ENCODE data around the gene THRB.
"Not testable (repeated sequence)": the region's sequence is repeated elsewhere in the genome, so short reads cannot be mapped to it uniquely, and the experiment has no call there.

THRB gene

DNA sequence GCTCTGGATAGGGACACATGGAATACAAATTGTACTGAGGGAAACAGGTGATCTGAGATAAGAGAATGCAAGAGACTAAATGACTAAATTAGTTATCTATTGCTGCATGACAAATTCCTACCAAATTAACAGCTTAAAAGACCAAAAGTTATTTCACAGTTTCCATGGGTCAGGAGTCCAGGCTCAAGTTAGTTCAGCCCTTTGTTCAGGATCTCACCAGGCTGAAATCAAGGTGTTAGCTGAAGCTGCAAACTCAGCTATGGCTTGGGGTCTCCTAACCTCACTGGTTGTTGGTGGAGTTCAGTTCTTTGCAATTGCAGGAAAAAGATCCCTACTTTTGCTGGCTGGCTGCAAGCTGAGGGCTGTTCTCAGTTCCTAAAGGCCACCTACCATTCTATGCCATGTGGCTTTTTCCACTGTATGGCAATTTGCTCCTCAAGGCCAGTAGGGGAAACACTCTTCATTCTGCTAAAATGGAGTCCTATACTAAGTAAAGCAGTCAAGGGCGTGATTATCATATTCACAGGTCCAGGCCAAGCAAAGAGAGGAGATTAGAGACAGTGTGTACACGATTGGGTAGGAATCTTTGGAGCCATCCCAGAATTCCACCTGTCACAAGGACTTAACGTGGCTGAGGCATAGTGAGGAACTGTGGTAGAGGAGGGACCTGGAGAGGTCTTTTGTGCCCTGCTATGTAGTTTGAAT is 53.7 kb downstream of the THRB start:
- no peak for DNase-seq

DNA sequence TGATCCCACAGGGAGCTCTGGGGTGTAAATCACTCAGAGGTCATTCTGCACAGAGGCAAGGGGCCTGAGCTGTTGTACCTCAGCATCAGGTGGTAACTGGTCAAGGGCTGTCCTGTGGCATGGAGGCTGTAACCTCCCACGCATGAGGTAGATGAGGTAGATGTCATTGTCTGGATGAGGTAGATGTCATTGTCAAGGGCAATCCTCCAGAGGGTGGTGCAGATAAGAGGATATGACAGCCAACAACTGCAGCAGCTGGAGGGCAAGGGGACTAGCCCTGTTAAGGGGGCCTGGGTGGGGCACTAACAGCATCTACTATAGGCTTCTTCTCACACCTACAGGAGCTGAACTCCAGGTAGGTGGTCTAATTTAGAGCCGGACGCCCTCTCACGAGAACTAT is 55.6 kb downstream of the THRB start:
- DNase-seq = no peak

DNA sequence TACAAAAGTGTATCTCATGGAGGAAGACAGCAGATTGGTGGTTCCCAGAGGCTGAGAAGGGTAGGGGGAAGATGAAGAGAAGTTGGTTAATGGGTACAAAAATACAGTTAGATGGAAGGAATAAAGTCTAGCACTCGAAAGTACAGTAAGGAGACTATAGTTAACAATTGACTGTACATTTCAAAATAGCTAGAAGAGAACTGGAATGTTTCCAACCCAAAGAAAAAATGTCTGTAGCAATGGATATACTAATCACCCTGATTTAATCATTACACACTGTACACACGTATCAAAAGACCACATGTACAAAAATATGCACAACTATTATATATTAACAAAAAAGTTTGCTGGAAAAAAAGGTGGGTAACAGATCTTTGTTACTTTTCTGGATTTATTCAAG is 57.3 kb downstream of the THRB start:
- no peak for DNase-seq

DNA sequence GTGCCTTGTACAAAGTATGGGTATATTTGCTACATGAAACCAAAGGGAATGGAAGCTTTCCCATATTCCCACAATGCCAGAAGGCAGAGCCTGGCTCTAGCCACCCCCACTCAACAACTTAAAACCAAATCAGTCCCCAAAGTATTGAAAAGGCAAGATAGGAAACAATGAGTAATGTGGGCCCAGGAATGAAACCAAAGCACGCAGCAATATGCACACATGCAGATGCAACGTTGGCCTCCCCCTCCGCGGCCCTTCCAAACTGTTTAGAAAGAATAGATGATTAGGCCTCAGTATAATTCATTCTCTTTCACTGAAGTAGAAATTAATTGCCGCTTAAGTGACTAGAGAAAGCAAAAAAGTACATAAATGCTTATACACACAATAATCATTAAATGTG is 59.1 kb downstream of the THRB start:
- DNase-seq = no peak

DNA sequence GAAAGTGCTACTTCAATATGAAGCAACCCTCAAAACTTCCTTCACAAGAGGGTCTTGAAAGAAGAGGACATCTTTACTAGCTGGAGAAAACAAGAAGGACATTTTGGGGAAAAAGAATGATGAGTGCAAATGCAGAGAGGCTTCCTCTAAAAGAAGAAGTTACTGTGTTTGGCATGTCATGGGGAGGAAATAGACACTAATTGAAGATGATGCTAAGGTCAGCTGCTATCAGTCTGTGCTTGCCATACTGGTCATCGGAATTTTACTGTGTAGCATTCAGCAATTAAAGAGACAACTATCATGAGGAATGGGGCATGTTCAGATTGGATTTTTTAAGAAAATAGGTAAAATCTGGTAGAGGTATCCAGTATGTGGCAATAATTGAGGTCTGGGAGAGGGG is 60.0 kb downstream of the THRB start:
- no peak for DNase-seq

DNA sequence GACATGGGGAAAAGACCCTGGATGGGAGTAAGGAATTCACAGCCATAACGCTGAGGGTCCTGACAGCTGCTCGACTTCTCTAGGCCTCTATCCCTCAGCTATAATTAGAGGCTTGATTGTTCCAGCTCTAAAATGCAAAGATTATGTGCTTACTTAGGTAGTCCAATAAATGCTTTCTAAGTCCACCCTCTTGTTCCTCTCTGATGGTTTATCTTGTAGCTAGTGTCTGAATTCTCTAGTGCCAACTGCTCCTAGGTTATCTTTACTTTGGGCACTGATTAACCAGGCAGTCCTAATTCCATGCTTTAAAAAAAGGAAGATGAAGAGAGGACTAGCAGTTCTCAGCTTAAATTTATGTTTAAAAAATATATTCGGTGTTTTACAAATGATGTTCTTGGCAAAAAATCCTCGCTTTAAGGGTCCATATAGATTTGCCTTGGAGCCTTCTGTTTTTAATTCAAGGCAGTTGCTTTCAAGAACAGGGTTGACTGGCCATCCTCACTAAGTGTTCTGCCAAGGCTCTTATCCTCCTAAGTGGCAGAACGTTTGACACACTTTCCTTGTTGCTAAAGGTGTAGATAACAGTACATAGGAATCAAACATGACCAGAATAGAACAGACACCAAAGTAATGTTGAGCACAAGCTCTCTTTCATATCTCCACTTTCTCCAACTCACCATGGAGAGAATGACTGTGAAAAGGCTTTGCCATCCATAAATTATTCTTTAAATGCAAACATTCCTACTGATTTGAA is 60.6 kb downstream of the THRB start:
- no peak for DNase-seq

DNA sequence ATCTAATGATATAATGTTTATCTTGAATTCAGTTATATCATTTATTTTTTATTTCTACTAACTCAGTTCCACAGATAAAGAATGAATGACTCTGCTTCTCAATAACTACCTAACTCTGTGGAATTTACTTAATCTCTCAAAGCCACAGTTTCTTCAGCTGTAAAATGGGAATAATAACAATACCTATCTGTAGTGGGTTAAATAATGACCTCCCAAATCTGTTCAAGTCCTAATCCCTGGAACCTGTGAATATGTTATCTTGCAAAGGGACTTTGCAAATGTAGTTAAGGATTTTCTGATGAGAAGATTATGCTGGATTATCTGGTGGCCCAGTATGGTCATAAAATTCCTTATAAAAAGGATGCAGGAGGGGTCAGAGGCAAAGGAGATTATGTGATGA is 61.7 kb downstream of the THRB start:
- DNase-seq = no peak

DNA sequence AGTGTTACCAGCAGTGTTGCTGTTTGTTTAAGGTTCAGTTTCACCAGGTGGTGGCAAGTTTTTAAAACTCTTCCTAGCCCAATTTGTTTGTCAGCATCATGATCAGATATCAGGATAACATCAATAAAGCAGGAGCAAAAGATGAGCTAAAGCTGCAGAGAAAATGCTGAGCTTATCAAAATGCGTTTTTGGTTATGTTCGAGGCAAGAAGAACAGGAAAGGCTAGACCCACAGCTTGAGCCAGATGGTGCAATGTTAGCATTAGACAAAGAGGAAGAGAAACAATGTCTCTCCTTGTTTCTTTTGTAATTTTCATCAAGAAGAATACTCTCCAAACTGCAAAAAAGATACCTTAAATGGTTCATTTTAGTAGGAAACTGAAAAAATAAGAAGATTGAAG is 66.2 kb downstream of the THRB start:
- DNase-seq = no peak

DNA sequence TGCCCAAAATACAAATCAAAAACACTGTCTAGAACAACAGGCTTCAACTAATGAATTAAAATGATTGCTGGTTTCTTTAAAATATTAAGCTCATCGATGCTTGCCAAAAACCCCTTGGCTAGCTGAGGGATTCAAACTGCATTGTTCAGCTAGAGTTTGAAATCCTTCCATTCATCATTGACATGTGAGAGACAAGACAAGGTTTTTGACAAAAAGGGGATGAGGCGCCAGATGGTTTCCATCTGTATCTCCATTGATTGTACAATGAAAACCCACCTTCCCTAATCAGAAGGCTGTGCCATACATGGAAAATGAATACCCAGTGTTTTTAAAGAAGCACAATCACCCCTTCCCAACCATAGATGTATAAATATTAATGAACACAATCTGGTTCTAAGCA is 67.8 kb downstream of the THRB start:
- DNase-seq = no peak

DNA sequence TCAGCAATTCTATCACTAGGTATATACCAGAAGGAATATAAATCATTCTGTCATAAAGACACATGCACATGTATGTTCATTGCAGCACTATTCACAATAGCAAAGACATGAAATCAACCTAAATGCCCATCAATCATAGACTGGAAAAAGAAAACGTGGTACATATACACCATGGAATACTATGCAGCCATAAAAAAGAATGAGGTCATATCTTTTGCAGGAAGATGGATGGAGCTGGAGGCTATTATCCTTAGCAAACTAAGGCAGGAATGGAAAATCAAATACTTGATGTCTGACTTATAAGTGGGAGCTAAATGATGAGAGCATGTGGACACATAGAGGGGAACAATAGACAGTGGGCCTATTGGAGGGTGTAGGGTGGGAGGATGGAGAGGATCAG is 73.8 kb downstream of the THRB start:
- not testable (repeated sequence) for DNase-seq

DNA sequence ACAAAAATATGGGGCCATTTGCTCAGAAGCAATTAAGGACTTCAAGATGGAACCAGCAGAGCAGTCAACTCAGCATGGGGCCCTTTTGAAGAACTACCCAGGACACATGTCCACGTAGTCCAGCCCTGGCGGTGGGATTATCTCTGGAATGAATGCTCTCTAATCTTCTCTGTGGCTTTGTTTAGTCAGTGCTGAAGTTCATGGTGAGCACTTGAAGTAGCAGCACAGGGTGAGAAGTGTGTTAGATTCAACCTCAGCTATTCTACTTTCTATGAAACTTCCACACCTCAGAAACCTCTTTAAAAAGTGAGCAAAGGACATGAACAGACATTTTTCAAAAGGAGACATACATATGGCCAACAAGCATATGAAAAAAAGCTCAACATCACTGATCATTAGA is 74.4 kb downstream of the THRB start:
- DNase-seq = no peak

DNA sequence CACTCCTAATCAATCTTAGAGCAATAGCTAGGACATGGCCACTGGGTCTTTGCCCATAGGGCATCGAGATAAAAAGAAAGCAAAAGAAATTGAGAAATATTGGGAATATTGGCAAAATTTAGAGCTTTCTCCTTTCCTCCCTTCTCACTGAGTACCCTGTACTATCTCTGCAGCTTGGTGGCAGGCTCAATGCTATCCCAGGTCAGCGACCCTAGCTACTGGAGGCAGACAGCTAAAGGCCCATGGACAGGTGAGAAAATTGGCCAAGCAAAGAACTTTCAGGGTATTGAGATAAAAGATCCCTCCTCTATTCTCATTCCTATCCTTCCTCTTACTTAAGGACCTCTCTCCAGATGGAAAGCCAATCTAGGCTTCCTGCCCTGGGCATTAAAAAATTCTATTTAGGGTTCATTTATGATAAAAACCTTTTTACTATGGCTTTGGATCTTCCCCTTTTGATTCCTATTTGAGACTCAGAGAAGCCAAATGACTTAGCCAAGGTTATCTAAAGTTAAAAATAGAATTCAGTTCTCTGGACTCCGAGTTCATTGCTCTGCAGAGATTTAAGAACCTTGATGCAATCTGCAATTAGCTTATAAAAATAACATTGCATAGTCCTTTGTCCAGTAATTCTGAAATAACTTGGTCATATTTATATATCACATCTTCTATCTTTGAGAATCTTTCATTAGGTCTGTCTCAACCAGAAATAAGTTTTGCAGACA is 75.4 kb downstream of the THRB start:
- no peak for DNase-seq

DNA sequence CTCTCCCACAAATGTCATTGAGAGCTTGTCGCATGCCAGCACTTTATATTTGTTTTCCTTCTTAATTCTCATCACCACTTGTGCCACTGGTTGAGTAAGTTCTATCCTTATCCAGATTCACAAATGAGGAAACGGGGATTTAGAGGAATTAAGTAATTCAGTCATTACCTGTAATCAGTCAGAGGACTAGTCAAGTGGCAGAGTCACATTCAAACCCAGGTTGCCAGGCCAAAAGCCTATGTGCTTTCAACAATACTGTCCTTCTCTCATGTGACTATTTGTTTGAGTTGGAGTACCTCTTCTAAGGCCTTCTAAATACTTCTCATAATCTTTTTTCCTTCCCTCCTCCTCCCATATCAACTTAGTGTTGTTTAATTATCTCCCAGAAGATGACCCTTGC is 76.9 kb downstream of the THRB start:
- DNase-seq = no peak

DNA sequence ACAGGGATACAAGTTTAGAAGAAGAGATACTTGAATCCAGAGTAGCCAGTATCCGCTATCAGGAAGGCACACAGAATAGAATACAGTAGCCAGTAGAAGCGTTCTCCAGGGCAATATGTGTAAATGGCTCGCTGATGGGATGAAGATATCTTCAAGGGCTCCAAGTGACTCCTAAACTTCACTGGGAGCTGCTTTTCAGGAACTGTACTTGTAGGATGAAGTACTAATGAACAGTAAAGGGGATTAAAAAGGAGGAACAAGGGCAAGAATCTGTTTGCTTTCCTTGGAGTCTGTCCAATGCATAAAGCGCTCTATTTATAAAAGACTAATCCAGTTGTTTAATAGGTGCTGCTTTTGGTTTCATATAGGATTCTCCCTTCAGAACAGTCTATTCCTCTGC is 78.4 kb downstream of the THRB start:
- DNase-seq = no peak

DNA sequence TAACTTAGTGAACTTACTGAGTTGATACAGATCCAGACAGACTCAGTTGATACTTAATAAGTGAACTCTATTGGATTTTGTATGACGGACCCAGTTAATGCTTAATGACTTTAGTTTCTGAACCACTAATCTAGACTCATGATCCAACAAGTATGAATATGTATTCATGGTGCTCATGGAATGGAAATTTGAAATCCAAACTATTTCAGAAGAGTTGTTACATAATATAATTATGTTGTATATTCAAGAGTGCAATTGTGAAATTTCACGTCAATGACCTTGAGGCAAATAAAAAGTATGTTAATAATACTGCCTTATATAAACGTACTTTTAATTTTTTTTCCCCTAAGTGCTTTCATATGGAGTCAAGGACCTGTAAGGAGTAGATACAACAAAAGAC is 78.8 kb downstream of the THRB start:
- no peak for DNase-seq

DNA sequence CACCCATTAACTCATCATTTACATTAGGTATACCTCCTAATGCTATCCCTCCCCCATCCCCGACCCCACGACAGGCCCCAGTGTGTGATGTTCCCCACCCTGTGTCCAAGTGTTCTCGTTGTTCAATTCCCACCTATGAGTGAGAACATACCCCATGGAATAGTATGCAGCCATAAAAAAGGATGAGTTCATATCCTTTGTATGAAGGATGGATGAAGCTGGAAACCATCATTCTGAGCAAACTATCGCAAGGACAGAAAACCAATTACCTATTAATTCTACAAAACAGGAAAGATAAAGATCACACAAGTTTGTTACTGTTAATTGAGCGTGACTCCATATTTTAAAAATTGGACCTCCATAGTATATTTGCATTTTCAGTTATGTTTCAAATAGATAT is 81.0 kb downstream of the THRB start:
- not testable (repeated sequence) for DNase-seq

DNA sequence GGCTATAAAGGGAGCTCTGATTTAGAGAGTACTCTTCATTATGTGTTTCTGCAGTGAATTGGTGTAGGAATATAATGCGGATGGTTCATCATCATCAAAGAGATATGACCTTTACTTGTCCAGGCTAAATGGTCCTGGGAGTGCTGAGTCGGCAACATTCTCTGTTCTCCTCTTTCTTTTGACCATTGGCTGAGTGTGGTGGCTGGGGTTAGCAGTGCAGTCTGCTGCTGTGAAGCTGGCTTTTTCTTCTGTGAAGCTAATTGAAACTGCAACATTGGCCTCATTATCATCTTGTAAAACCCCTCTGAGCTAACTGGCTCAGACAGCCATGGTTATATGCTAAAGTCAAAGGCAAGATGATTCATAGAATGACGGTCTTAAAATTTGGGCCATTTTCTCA is 83.8 kb downstream of the THRB start:
- no peak for DNase-seq

DNA sequence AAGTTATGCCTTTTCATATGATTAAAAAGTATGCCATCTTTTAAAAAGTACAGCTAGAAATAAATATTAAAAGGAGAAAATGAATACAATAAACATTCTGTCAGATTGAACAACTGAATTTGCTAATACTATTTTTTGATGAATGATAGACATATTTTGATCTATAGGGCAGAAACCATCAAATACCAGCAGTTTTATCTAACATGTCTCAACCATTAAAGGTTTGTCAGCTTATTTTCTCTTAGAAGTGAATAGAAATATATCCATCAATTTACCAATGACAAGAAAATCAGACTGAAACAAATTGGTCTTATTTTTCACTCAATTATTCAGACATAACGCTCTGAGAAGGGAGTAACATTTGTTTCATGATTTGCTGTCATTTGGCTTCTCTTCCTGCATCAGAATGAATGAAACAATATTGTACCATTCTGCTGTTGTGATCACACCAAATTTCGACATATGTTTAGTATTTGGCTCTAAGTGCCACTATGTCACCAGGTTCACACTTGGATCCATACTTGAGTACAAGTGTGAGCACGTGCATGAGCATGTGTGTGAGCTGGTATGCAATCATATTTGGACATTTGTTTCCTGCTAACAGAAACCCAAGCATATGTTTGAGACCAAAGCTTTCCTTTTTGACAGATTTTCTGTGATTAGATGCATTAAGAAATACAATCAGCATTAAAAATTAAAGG is 86.5 kb downstream of the THRB start:
- DNase-seq = no peak

DNA sequence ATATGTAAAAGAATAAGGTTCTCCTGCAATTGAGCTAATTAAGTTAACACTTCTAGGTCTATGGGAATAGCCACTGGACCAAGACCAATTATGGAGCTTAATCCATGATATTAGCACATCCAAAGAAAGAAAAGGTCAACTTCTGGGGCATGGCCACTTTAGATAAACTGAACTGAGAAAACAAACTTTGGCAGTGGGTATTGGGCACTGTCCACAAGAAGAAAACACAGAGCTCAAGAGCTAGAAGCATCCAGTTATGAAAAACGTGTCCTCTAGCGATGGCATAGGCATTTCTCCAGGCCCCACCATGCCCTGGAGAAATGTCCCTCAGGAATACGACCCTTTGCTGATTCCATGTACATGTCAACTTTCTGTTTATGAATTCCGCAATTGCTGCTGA is 87.8 kb downstream of the THRB start:
- no peak for DNase-seq

DNA sequence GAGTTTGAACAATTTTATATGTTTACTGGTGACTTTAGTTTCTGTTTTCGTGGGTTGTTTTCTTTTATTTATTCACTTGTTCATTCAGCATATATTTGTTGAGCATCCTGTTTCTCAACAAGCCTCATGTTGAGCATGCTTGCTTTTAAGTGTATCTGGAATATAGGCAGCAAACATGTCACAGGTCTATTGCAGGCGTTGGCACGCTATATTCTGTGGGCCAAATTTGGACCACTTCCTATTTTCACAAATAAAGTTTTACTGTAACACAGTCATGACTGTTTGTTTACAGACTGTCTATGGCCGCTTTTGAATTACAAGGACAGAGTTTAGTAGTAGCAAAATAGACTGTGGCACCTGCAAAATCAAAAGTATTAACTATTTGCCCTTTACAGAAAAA is 89.6 kb downstream of the THRB start:
- no peak for DNase-seq

DNA sequence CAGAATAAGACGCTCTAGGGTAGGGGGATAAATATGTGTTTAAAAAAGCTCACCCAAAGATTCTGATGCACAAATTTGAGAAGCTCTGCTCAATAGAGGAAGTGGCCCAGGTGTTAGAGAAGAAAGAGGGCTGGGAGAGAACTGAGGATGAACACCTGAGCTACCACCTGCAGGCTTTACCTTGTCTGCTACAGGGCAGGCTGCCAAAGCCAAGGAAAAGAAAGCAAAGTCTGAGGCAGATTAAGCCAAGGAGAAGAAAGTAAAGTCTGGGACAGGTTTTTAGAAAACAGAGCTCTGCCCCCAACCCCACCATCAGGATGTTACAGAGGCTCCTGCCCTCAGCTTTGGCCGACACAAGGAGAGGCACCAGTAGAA is 92.9 kb downstream of the THRB start:
- DNase-seq = no peak

DNA sequence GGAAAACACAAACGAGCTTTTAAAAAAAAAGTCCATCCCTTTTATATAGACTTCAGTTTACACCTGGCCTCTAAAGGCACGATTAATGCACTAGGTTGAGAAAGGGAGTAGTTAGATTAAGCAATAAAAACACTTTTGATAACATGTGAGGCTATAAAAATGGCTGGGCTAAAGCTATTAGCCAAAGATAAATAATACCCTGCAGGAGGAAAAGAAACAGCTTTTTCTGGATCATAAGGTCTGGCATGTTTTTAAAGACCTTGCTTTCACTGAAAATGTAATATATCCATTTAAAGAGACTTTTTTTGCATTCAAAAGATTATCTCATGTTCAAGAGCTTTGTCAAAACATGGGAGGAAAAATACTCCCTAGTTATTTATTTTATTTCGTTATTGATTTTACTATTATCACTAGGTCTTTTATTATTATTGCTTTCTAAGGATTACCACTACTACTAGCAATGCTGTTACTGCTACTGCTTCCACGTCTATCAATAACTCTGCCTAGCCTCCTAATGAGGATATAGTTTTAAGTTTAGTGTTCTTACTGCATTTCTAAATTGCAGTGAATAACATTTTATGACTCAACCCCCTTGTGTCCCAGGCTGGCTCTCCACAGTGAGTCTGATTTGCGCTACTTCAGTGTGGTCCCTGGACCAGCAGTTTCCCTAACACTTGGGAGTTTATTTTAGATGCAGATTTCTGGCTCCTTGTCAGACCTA is 93.4 kb downstream of the THRB start:
- no peak for DNase-seq

DNA sequence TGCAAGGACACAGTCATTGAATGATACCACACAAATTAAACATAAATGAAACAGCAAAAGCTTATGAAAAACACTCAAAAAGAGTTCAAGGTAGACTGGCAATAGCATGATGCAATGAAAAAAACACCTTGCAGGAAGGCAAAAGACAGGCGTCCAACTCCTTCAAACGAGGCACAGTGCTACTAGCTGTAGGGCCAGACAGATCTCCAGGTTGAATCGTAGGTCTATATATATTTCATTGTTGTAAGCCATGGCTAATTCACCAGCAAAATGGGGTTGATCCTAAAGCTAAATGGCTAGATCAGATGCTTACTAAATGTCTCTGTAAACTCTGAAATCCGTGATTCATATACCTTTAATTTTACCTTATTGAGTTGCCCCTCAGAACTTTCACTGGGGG is 94.2 kb downstream of the THRB start:
- no peak for DNase-seq
